Neural cell (in vitro differentiated cells): Measurements from ENCODE around the gene HOXA3. TPM values are rescaled to one million over a fixed set of nuclear protein-coding genes. Genes with fewer than 3 reads are reported as not detected.

Source experiments
- H2AFZ ChIP-seq: fragments of 200-600, 300-800 bp; sonication (generic), shearing (Covaris generic); 2 replicates; pipeline ENCODE4 v1.6.0; 2014; ENCODE audit warnings: low read depth, mild to moderate bottlenecking, antibody characterized with exemption, low read length, moderate library complexity
- H3F3A ChIP-seq: fragments of 200-600 bp; shearing (Covaris generic); 2 replicates; pipeline ENCODE4 v1.6.1; 2016; ENCODE audit warnings: mild to moderate bottlenecking, moderate library complexity, mixed read lengths, antibody characterized with exemption, low read length; ENCODE audit not compliant: insufficient read depth, poor library complexity, severe bottlenecking
- H3K27ac ChIP-seq: fragments of 200-600, 300-800 bp; sonication (generic), shearing (Covaris generic); 2 replicates; pipeline ENCODE4 v1.5.1; 2014; ENCODE audit warnings: mild to moderate bottlenecking, low read length, moderate library complexity
- H3K27me3 ChIP-seq: fragments of 300-800, 200-600 bp; sonication (generic), shearing (Covaris generic); 2 replicates; pipeline ENCODE4 v1.6.0; 2014; ENCODE audit warnings: mild to moderate bottlenecking, low read depth, low read length, moderate library complexity; ENCODE audit not compliant: insufficient read depth
- H3K36me3 ChIP-seq: fragments of 300-800, 200-600 bp; sonication (generic), shearing (Covaris generic); 2 replicates; pipeline ENCODE4 v1.5.1; 2014; ENCODE audit warnings: mild to moderate bottlenecking, antibody characterized with exemption, low read length, moderate library complexity; ENCODE audit not compliant: insufficient read depth
- H3K4me2 ChIP-seq: fragments of 300-800, 200-600 bp; sonication (generic), shearing (Covaris generic); 2 replicates; pipeline ENCODE4 v1.6.0; 2014; ENCODE audit warnings: mild to moderate bottlenecking, low read length
- H3K4me3 ChIP-seq: fragments of 300-800, 200-600 bp; sonication (generic), shearing (Covaris generic); 2 replicates; pipeline ENCODE4 v1.5.1; 2014; ENCODE audit warnings: mild to moderate bottlenecking, low read length, moderate library complexity
- H3K79me2 ChIP-seq: fragments of 200-600 bp; shearing (Covaris generic); replicated peaks from 2 replicates; pipeline ENCODE4 v1.6.0; 2014; ENCODE audit warnings: mild to moderate bottlenecking, low read length, moderate library complexity; ENCODE audit not compliant: insufficient read depth
- H3K9ac ChIP-seq: fragments of 300-800, 200-600 bp; sonication (generic), shearing (Covaris generic); 2 replicates; pipeline ENCODE4 v1.6.1; 2016; ENCODE audit warnings: mild to moderate bottlenecking, low read length, mixed read lengths
- H3K9me2 ChIP-seq: fragments of 200-600 bp; shearing (Covaris generic); 2 replicates; pipeline ENCODE4 v1.6.1; 2016; ENCODE audit warnings: mild to moderate bottlenecking, low read length, mixed read lengths; ENCODE audit not compliant: insufficient read depth
- H3K9me3 ChIP-seq: fragments of 200-600, 300-800 bp; sonication (generic), shearing (Covaris generic); 2 replicates; pipeline ENCODE4 v1.6.1; 2016; ENCODE audit warnings: mild to moderate bottlenecking, mixed run types, low read length, moderate library complexity, mixed read lengths
- H4K20me1 ChIP-seq: fragments of 200-600 bp; shearing (Covaris generic); 2 replicates; pipeline ENCODE4 v1.6.1; 2016; ENCODE audit warnings: mild to moderate bottlenecking, mixed run types; ENCODE audit not compliant: insufficient read depth
- CTCF ChIP-seq: fragments of 450-650 bp; IDR thresholded peaks from 2 replicates; pipeline ENCODE4 v1.5.1; 2014; ENCODE audit warnings: antibody characterized with exemption, mild to moderate bottlenecking, moderate library complexity; ENCODE audit not compliant: poor library complexity, severe bottlenecking
- EP300 ChIP-seq: fragments of 450-650 bp; conservative IDR thresholded peaks from 2 replicates; pipeline ENCODE4 v1.6.1; 2014; ENCODE audit warnings: antibody characterized with exemption, mild to moderate bottlenecking, moderate library complexity; ENCODE audit not compliant: poor library complexity, severe bottlenecking
- EZH2 ChIP-seq: fragments of 200-600, 300-800 bp; shearing (Covaris generic), sonication (generic); IDR thresholded peaks from 2 replicates; pipeline ENCODE4 v1.6.1; 2014; ENCODE audit warnings: antibody characterized with exemption, low read length, borderline replicate concordance, mild to moderate bottlenecking; ENCODE audit not compliant: insufficient read depth, poor library complexity, severe bottlenecking
- MXI1 ChIP-seq: fragments of 450-650 bp; conservative IDR thresholded peaks from 2 replicates; pipeline ENCODE4 v1.6.1; 2014; ENCODE audit warnings: antibody characterized with exemption, mild to moderate bottlenecking; ENCODE audit not compliant: poor library complexity, severe bottlenecking
- POLR2AphosphoS5 ChIP-seq: IDR thresholded peaks from 2 replicates; pipeline ENCODE4 v1.6.1; 2012
- RAD21 ChIP-seq: fragments of 450-650 bp; conservative IDR thresholded peaks from 2 replicates; pipeline ENCODE4 v1.6.1; 2014; ENCODE audit warnings: antibody characterized with exemption, mild to moderate bottlenecking, moderate library complexity
- SMC3 ChIP-seq: fragments of 450-650 bp; conservative IDR thresholded peaks from 2 replicates; pipeline ENCODE4 v1.6.1; 2014; ENCODE audit warnings: antibody characterized with exemption, mild to moderate bottlenecking, moderate library complexity; ENCODE audit not compliant: poor library complexity
- TAF1 ChIP-seq: IDR thresholded peaks from 2 replicates; pipeline ENCODE4 v1.6.1; 2012; ENCODE audit warnings: low read depth
- polyA plus RNA-seq: library from polyadenylated mRNA; depleted of rRNA; stranded (reverse); fragments of >200 nt; gene quantifications from 2 replicates; pipeline ENCODE4 v1.2.3, GENCODE V29; 2014
- TF ChIP-seq, protein P1 (sequence below): IDR thresholded peaks from 2 replicates; pipeline ENCODE4 v1.6.1; 2012; ENCODE audit warnings: borderline replicate concordance

HOXA3 gene
- polyA plus RNA-seq, 1 donor from 2014 or later, result not detected

DNA sequence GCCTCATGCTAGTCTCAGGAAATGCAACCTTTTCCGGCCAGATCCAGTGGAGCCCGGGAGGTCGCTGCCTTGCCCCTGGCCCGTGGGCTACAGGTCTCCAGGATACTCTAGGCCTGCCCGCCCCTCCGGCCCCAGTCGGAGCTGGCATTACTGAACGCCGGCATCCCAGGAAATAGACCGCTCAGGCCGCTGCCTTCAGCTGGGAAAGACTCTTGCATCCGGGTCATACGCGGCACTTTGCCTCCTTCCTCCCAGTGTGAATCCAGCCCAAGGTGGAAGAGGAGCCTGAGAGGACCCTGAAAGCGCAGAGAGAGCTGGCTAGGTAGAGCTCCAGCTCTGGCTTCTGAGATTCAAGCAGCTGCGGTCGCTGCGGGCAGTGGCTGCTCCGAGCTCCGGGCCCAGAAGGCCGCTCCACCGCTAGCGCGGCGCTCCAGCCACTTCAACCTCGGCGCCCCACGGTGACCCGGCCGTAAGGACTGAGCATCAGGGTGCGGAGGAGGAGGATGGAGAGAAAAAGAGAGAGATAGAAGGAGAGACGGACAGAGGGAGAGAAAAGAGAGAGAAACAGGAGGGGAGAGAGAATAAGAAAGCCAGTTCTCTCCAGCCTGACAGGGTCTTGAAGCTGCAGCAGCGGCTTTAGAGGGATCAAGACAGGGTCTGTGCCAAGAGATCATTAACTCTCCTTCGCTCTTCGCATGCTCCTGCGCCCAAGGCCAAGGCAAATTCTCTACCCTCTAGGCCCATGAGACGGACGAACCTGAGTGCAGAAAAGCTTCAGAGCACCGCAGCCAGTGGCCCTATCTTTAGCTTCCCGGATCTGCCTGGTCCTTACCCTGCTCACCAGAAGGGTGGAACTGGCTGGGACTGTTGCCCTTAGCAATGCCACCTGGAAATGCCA, 23.5 kb upstream of the HOXA3 start:
- H4K20me1 ChIP-seq, result no peaks in the 10 kb centered on the region
- TF ChIP-seq CTCF (no peak), POLR2AphosphoS5 (no peak), TAF1 (no peak), SMC3 (no peak), RAD21 (no peak), MXI1 (no peak), EP300 (no peak), EZH2 (no peak)
- TF ChIP-seq, protein P1, sequence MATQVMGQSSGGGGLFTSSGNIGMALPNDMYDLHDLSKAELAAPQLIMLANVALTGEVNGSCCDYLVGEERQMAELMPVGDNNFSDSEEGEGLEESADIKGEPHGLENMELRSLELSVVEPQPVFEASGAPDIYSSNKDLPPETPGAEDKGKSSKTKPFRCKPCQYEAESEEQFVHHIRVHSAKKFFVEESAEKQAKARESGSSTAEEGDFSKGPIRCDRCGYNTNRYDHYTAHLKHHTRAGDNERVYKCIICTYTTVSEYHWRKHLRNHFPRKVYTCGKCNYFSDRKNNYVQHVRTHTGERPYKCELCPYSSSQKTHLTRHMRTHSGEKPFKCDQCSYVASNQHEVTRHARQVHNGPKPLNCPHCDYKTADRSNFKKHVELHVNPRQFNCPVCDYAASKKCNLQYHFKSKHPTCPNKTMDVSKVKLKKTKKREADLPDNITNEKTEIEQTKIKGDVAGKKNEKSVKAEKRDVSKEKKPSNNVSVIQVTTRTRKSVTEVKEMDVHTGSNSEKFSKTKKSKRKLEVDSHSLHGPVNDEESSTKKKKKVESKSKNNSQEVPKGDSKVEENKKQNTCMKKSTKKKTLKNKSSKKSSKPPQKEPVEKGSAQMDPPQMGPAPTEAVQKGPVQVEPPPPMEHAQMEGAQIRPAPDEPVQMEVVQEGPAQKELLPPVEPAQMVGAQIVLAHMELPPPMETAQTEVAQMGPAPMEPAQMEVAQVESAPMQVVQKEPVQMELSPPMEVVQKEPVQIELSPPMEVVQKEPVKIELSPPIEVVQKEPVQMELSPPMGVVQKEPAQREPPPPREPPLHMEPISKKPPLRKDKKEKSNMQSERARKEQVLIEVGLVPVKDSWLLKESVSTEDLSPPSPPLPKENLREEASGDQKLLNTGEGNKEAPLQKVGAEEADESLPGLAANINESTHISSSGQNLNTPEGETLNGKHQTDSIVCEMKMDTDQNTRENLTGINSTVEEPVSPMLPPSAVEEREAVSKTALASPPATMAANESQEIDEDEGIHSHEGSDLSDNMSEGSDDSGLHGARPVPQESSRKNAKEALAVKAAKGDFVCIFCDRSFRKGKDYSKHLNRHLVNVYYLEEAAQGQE, result no peak
- H3K4me2 ChIP-seq, result no peak overlapping the region
- H3K79me2 ChIP-seq, result no peaks in the 10 kb centered on the region
- H3K4me3 ChIP-seq, result no peak overlapping the region
- H3K27ac ChIP-seq, result no peak overlapping the region
- no peak overlapping the region for H2AFZ ChIP-seq
- no peaks in the 10 kb centered on the region for H3K36me3 ChIP-seq
- H3K9ac ChIP-seq, result no peak overlapping the region
- H3K9me3 ChIP-seq, result peaks cover 15% of the 10 kb centered on the region
- H3F3A ChIP-seq, result no peaks in the 10 kb centered on the region
- H3K27me3 ChIP-seq, result peaks cover 100% of the 10 kb centered on the region
- no peaks in the 10 kb centered on the region for H3K9me2 ChIP-seq

DNA sequence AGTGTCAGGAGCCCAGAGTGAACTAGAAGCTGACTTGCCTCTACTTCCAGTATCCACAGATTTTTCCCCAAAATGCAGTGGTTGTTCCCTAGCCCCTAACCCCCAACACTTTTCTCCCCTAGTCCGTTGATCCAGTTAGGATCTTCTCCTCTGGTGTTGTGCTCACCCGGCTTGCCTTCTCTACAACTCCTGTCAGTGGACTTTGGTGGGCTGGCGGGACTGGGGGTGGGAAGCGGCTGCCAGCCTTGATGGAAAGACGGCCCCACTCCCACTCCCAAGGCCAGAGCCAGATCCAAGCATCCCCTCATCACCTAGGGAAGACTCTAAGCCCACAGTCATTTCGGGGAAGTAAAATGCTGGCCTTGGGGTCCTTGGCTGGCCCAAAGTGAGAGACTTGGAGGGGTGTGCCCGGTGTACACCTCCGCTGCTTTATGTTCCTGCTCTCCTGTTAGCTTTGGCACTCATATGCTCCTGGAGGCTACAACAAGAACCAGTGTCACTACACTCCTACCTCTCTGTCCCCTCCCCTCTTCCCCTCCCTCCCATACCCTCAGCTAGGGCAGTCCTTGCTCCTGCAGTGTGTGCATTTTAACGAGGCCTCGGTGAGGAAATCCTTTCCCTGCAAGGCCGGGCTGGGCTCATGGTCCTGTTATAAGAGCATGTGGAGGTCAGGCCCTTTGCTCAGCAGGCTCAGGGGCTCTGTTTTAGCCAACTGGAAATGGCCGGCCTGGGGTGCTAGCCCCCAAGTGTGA, 22.7 kb upstream of the HOXA3 start:
- peaks cover 15% of the 10 kb centered on the region for H3K9me3 ChIP-seq
- TF ChIP-seq RAD21, result no peak
- TF ChIP-seq CTCF, result no peak
- no peak for TF ChIP-seq EP300
- TF ChIP-seq, protein P1, result no peak
- TF ChIP-seq TAF1, result no peak
- no peak for TF ChIP-seq MXI1
- no peak for TF ChIP-seq POLR2AphosphoS5
- no peak for TF ChIP-seq EZH2
- H3K4me3 ChIP-seq, result no peak overlapping the region
- no peaks in the 10 kb centered on the region for H3K79me2 ChIP-seq
- peaks cover 100% of the 10 kb centered on the region for H3K27me3 ChIP-seq
- H3K9me2 ChIP-seq, result no peaks in the 10 kb centered on the region
- H3K4me2 ChIP-seq, result no peak overlapping the region
- no peaks in the 10 kb centered on the region for H4K20me1 ChIP-seq
- no peaks in the 10 kb centered on the region for H3K36me3 ChIP-seq
- H3K27ac ChIP-seq, result no peak overlapping the region
- H3F3A ChIP-seq, result no peaks in the 10 kb centered on the region
- no peak overlapping the region for H2AFZ ChIP-seq
- no peak overlapping the region for H3K9ac ChIP-seq
